ENCODE measurements around the gene ABLIM1. TPM values are rescaled to one million over a fixed set of nuclear protein-coding genes. Genes with fewer than 3 reads are reported as not detected.

The ABLIM1 gene
- total RNA-seq, 4 donors from 2014 or later = 156 to 278 (median 213) TPM

DNA sequence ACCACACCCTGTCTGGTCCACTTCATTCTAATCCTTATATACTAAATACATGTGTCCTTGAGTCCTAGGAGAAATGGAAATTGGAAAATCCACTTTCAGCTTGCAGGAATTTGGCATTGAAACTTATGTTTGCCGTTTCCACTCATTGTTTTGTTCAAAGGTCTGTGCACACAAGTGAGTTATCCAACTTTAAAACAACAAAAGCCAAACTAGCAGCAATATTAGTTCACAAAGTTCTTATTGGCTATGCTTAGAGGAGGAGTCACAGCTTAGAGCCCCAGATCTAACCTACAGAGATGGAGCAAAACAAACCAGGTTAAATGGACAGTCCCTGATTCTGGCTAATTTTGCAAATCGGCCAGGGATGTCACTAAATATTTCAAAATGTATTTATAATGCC, 209.2 kb downstream of the ABLIM1 start:
- Histone ChIP-seq H3K36me3 (peaks cover 66% of the 10 kb centered on the region), H3K4me3 (no peak overlapping the region), H3K27ac (no peak overlapping the region), H3K9me3 (no peaks in the 10 kb centered on the region), H3K27me3 (no peaks in the 10 kb centered on the region), H3K4me1 (no peaks in the 10 kb centered on the region)
- TF ChIP-seq, protein P1, sequence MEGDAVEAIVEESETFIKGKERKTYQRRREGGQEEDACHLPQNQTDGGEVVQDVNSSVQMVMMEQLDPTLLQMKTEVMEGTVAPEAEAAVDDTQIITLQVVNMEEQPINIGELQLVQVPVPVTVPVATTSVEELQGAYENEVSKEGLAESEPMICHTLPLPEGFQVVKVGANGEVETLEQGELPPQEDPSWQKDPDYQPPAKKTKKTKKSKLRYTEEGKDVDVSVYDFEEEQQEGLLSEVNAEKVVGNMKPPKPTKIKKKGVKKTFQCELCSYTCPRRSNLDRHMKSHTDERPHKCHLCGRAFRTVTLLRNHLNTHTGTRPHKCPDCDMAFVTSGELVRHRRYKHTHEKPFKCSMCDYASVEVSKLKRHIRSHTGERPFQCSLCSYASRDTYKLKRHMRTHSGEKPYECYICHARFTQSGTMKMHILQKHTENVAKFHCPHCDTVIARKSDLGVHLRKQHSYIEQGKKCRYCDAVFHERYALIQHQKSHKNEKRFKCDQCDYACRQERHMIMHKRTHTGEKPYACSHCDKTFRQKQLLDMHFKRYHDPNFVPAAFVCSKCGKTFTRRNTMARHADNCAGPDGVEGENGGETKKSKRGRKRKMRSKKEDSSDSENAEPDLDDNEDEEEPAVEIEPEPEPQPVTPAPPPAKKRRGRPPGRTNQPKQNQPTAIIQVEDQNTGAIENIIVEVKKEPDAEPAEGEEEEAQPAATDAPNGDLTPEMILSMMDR (IDR thresholded peaks at IDR 0.05) = no peak
- no peak for TF ChIP-seq POLR2A (IDR thresholded peaks at IDR 0.05)
- TF ChIP-seq POLR2AphosphoS5 (IDR thresholded peaks at IDR 0.05) = no peak
- TF ChIP-seq EP300 (IDR thresholded peaks at IDR 0.05) = no peak
- WGBS = 79% methylated on average over 2 of the region's 2 CpGs
- DNase-seq (ENCODE audit: low spot score in 2 of 2) = no peak

DNA sequence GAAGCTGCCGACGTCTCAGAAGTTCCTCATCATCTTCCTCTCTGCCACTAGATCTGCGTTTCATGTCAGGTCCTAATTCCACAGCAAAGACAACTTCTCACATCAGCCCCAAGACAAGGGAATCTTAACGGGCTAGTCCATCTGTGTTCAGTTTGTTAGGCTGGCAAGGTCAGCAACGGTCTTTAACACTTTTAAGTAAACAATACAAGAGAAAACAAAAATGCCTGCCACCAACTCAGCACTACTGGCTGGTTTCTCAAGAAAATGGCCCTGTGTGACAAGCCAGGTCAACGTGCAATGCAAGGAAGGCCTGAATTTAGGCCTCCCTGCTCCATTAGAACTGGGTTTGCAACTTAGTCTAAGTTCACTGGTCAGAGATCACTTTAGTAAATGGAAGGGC, 212.7 kb downstream of the ABLIM1 start:
- H3K27me3 ChIP-seq = no peaks in the 10 kb centered on the region
- H3K4me1 ChIP-seq = no peaks in the 10 kb centered on the region
- no peak for DNase-seq (ENCODE audit: low spot score in 2 of 2)
- TF ChIP-seq EP300 (IDR thresholded peaks at IDR 0.05) (no peak), POLR2AphosphoS5 (IDR thresholded peaks at IDR 0.05) (no peak), POLR2A (IDR thresholded peaks at IDR 0.05) (no peak)
- TF ChIP-seq, protein P1 (IDR thresholded peaks at IDR 0.05) = no peak
- peaks cover 70% of the 10 kb centered on the region for H3K36me3 ChIP-seq
- no peak overlapping the region for H3K4me3 ChIP-seq
- no peak overlapping the region for H3K27ac ChIP-seq
- WGBS = 74% methylated on average over 6 of the region's 6 CpGs
- no peaks in the 10 kb centered on the region for H3K9me3 ChIP-seq

DNA sequence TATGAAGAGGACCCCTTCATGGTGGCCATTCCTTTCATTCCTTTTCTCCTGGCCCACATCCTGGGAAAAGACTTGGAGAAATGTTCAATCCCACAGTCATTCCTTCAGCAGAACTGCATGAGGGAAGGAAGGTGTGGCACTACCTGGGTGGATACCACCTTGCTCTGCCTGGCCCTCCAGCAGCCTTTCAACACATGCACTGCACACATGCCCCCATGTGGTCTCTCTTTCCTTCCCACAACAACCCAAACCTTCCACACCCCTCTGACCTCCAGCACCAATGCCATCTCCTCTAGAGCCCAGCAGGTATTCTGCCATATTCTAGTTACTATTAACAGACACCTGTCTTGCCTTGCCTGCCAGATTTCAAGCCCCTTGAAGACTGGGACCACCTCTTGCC, 213.3 kb downstream of the ABLIM1 start:
- DNase-seq (ENCODE audit: low spot score in 2 of 2) = no peak
- H3K27ac ChIP-seq = no peak overlapping the region
- no peak for TF ChIP-seq EP300 (IDR thresholded peaks at IDR 0.05)
- TF ChIP-seq, protein P1 (IDR thresholded peaks at IDR 0.05) = no peak
- no peak for TF ChIP-seq POLR2AphosphoS5 (IDR thresholded peaks at IDR 0.05)
- no peak for TF ChIP-seq POLR2A (IDR thresholded peaks at IDR 0.05)
- H3K4me3 ChIP-seq = no peak overlapping the region
- H3K36me3 ChIP-seq = peaks cover 75% of the 10 kb centered on the region
- no peaks in the 10 kb centered on the region for H3K4me1 ChIP-seq
- no peaks in the 10 kb centered on the region for H3K9me3 ChIP-seq
- H3K27me3 ChIP-seq = no peaks in the 10 kb centered on the region

DNA sequence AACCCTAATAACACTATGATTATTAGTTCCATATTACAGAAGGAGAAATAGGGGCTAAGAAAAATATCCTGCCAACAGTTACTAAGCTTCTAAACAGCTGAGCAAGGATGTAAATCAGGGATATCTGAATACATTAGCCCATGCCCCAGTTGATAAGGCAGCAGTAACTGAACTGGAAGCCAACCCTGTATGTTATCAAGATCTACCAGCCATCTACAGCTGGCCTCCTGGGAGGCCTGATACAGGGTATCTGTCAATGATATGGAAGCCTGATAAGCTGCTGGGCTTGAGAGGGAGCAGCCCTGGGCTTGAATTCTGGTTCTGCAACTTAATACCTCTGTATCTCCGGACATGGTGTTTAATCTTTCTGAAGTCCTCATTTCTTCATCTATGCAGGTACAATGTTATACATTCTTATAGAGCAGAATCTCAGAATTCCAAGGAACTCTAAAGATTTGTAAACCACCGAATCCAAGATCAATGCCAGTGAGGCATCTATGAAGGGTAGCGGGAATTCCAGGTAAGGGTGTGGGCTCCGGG, 215.9 kb downstream of the ABLIM1 start:
- TF ChIP-seq POLR2A (IDR thresholded peaks at IDR 0.05) = no peak
- TF ChIP-seq, protein P1 (IDR thresholded peaks at IDR 0.05) = no peak
- no peak for TF ChIP-seq POLR2AphosphoS5 (IDR thresholded peaks at IDR 0.05)
- no peak for TF ChIP-seq EP300 (IDR thresholded peaks at IDR 0.05)
- Histone ChIP-seq H3K9me3 (no peaks in the 10 kb centered on the region), H3K4me1 (no peaks in the 10 kb centered on the region), H3K4me3 (no peak overlapping the region), H3K36me3 (peaks cover 81% of the 10 kb centered on the region), H3K27me3 (no peaks in the 10 kb centered on the region), H3K27ac (no peak overlapping the region)
- no peak for DNase-seq (ENCODE audit: low spot score in 2 of 2)
- WGBS = 79% methylated on average over 4 of the region's 4 CpGs

DNA sequence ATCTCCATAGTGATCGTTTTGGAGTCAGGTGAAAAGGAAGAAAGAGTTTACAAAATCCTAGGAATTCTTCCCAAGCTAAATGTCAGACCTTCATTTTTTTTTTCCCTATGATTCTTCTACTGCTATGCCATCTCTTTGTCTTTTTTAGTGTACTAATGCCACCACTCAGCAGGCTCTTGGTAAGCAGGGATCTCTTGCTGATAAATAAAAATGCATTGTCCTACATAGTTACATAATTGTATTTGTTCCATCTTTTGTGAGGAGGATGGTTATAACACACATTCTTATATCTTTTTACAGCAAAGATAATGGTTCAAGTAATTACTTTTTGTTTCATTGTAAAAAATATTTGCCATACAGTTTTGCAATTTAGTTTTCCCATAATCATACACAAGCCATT, 217.0 kb downstream of the ABLIM1 start:
- no peak overlapping the region for H3K27ac ChIP-seq
- H3K9me3 ChIP-seq = no peaks in the 10 kb centered on the region
- no peak for DNase-seq (ENCODE audit: low spot score in 2 of 2)
- 96% methylated on average over 1 of the region's 1 CpG for WGBS
- H3K4me1 ChIP-seq = no peaks in the 10 kb centered on the region
- no peak overlapping the region for H3K4me3 ChIP-seq
- H3K27me3 ChIP-seq = no peaks in the 10 kb centered on the region
- TF ChIP-seq, protein P1 (IDR thresholded peaks at IDR 0.05) = no peak
- TF ChIP-seq POLR2A (IDR thresholded peaks at IDR 0.05) = no peak
- TF ChIP-seq EP300 (IDR thresholded peaks at IDR 0.05) = no peak
- no peak for TF ChIP-seq POLR2AphosphoS5 (IDR thresholded peaks at IDR 0.05)
- H3K36me3 ChIP-seq = peaks cover 90% of the 10 kb centered on the region

All from suprapubic skin (tissue), 4 donors.